Lung (tissue), 12 donors: Measurements from ENCODE around the gene TRIM32. TPM values are rescaled to one million over a fixed set of nuclear protein-coding genes. Genes with fewer than 3 reads are reported as not detected.

Experiments
- ATAC-seq: fragments of 200-7000 bp; cut with Tn5 transposase; one replicate; pipeline ENCODE4 v1.9.1; 2020; ENCODE audit warnings: moderate number of reproducible peaks; ENCODE audit not compliant: insufficient read depth, low FRiP score
- DNase-seq, 3 donors: peaks; one replicate each; pipeline ENCODE4 v3.0.0-alpha.2; 2013 to 2017
- H3K27ac ChIP-seq, 2 donors: one replicate each; pipeline ENCODE4 v1.5.1; 2013; ENCODE audit warnings: mild to moderate bottlenecking in 2 of 2, moderate library complexity in 2 of 2, control low read depth in 1 of 2, inconsistent platforms in 1 of 2, low read depth in 1 of 2, low read length in 1 of 2
- H3K27me3 ChIP-seq, 3 donors: one replicate each; pipeline ENCODE4 v1.5.1; 2013; ENCODE audit warnings: low read length in 2 of 3; ENCODE audit not compliant: control insufficient read depth in 3 of 3, insufficient read depth in 3 of 3
- H3K36me3 ChIP-seq, 4 donors: one replicate each; pipeline ENCODE4 v1.5.1; 2013; ENCODE audit warnings: low read length in 4 of 4, mild to moderate bottlenecking in 1 of 4, moderate library complexity in 1 of 4; ENCODE audit not compliant: control insufficient read depth in 4 of 4, insufficient read depth in 4 of 4
- H3K4me1 ChIP-seq, 5 donors: one replicate each; pipeline ENCODE4 v1.5.1; 2013; ENCODE audit warnings: low read length in 5 of 5, mild to moderate bottlenecking in 2 of 5, moderate library complexity in 1 of 5; ENCODE audit not compliant: control insufficient read depth in 5 of 5, insufficient read depth in 5 of 5
- H3K4me3 ChIP-seq: one replicate; pipeline ENCODE4 v1.5.1; 2013; ENCODE audit warnings: mild to moderate bottlenecking, control low read depth, moderate library complexity
- H3K9ac ChIP-seq, 2 donors: one replicate each; pipeline ENCODE4 v1.5.1; 2013; ENCODE audit warnings: low read length in 2 of 2, control low read depth in 1 of 2; ENCODE audit not compliant: insufficient read depth in 1 of 2
- H3K9me3 ChIP-seq, 4 donors: one replicate each; pipeline ENCODE4 v1.5.1; 2013; ENCODE audit warnings: low read length in 3 of 4, mild to moderate bottlenecking in 1 of 4, moderate library complexity in 1 of 4; ENCODE audit not compliant: control insufficient read depth in 4 of 4, insufficient read depth in 3 of 4
- CTCF ChIP-seq: IDR thresholded peaks from 2 replicates; pipeline ENCODE4 v1.5.1; 2012; ENCODE audit warnings: mild to moderate bottlenecking; ENCODE audit errors: control extremely low read depth, extremely low read depth
- WGBS, 2 donors: extraction: QIAGEN DNeasy Blood & Tissue Kit; methylation state at CpG; one replicate each; pipeline ENCODE4 v1.1.7; 2013; 5-methylcytosine and 5-hydroxymethylcytosine counted together
- polyA plus RNA-seq, 2 donors: library from polyadenylated mRNA; stranded (reverse); fragments of 200-250 nt; gene quantifications; one replicate each; pipeline ENCODE4 v1.2.1, GENCODE V29; 2013
- total RNA-seq, 2 donors: library from RNA; depleted of rRNA in 1 of 2; stranded (reverse); fragments of >200 nt in 1 of 2; gene quantifications; one replicate each; pipeline ENCODE4 v1.2.1, GENCODE V29; 2014 to 2021
- donor health status: control.
- donor health status: control.
- donor health status: Bipolar disorder and iron deficiency.
- donor health status: healthy.
- donor health status: DM: yes; HTN: yes; CAD: no.

TRIM32 gene
- total and polyA plus RNA-seq, 4 donors = 2.7 to 20.2 (median 12.1) TPM

GRCh38 chr9:116712781-116713180 lies 25.7 kb downstream of the TRIM32 start:
- peaks cover 0 to 1% (median 0%) of the 10 kb centered on the region in 5 donors for H3K4me1 ChIP-seq
- no peak overlapping the region for H3K9ac ChIP-seq
- DNase-seq (no peak), ATAC-seq (no peak)
- H3K9me3 ChIP-seq = no peaks in the 10 kb centered on the region
- H3K4me3 ChIP-seq = no peak overlapping the region
- 67 to 89% methylated on average over 3 of the region's 3 CpGs for WGBS, 2 donors
- TF ChIP-seq CTCF = no peak
- no peaks in the 10 kb centered on the region for H3K27me3 ChIP-seq
- H3K36me3 ChIP-seq = no peaks in the 10 kb centered on the region
- H3K27ac ChIP-seq = no peak overlapping the region

GRCh38 chr9:116713271-116713670 lies 26.2 kb downstream of the TRIM32 start:
- no peak for DNase-seq
- Histone ChIP-seq H3K9me3 (no peaks in the 10 kb centered on the region), H3K4me1 (peaks cover 0 to 1% (median 0%) of the 10 kb centered on the region in 5 donors), H3K4me3 (no peak overlapping the region), H3K27me3 (no peaks in the 10 kb centered on the region), H3K36me3 (no peaks in the 10 kb centered on the region), H3K9ac (no peak overlapping the region), H3K27ac (no peak overlapping the region)
- ATAC-seq = no peak
- WGBS, 2 donors = 78 to 82% methylated on average over 4 of the region's 4 CpGs
- no peak for TF ChIP-seq CTCF

DNA sequence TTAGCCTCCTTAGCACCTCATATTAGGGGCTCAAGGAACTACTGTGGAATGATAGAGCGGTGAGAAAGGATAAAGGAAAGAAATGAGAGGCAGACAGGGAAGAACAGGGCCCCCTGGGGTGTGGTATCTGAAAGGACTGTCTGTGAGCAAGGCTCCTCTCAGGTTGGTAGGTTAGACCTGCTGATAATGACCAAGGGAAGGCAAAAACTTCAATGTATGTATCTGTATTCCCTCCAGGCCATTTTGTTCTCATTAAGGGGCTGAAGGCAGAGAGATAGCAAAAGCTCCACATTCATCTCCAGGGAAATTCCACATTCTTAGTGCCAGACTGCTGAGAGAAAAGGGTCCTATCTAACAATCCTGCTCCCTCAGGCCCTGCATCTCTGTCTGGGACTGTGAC lies 28.6 kb downstream of the TRIM32 start:
- H3K36me3 ChIP-seq = no peaks in the 10 kb centered on the region
- no peak overlapping the region for H3K27ac ChIP-seq
- no peak for DNase-seq
- peaks cover 0 to 1% (median 0%) of the 10 kb centered on the region in 5 donors for H3K4me1 ChIP-seq
- no peak overlapping the region for H3K4me3 ChIP-seq
- H3K9ac ChIP-seq = no peak overlapping the region
- 96 to 100% methylated on average over 1 of the region's 1 CpG for WGBS, 2 donors
- TF ChIP-seq CTCF = no peak
- H3K27me3 ChIP-seq = no peaks in the 10 kb centered on the region
- no peak for ATAC-seq
- no peaks in the 10 kb centered on the region for H3K9me3 ChIP-seq

GRCh38 chr9:116716438-116716837 lies 29.3 kb downstream of the TRIM32 start:
- no peaks in the 10 kb centered on the region for H3K9me3 ChIP-seq
- TF ChIP-seq CTCF = no peak
- DNase-seq = no peak
- H3K9ac ChIP-seq = no peak overlapping the region
- H3K27ac ChIP-seq = no peak overlapping the region
- ATAC-seq = no peak
- H3K4me1 ChIP-seq = peaks cover 0 to 1% (median 0%) of the 10 kb centered on the region in 5 donors
- H3K27me3 ChIP-seq = no peaks in the 10 kb centered on the region
- no peaks in the 10 kb centered on the region for H3K36me3 ChIP-seq
- H3K4me3 ChIP-seq = no peak overlapping the region
